BE2C (cell line): ENCODE data around the gene LRTM2.

ENCODE experiments used
- DNase-seq: peaks from one replicate; pipeline ENCODE4 v3.0.0-alpha.2; 2020
- H3K27me3 ChIP-seq: fragments of 250-450 bp; sonication (Bioruptor Pico); 2 replicates; pipeline ENCODE4 v1.5.1; 2020; ENCODE audit warnings: mild to moderate bottlenecking
- H3K36me3 ChIP-seq: fragments of 250-450 bp; sonication (Bioruptor Pico); 2 replicates; pipeline ENCODE4 v1.5.1; 2020; ENCODE audit warnings: mild to moderate bottlenecking
- H3K4me1 ChIP-seq: fragments of 250-450 bp; sonication (Bioruptor Pico); 2 replicates; pipeline ENCODE4 v1.5.1; 2020
- H3K4me3 ChIP-seq: 2 replicates; pipeline ENCODE4 v1.5.1; 2011; ENCODE audit warnings: low read depth, low read length
- H3K9me3 ChIP-seq: fragments of 250-450 bp; sonication (Bioruptor Pico); 2 replicates; pipeline ENCODE4 v1.5.1; 2020
- CTCF ChIP-seq: IDR thresholded peaks from 2 replicates; pipeline ENCODE4 v1.5.1; 2012; ENCODE audit warnings: mild to moderate bottlenecking, low read depth, low read length

LRTM2 gene

GRCh38 chr12:1805441-1806081 is 14.8 kb upstream of the LRTM2 start:
- TF ChIP-seq CTCF, result no peak
- H3K4me1 ChIP-seq, result peaks cover 7% of the 10 kb centered on the region
- no peaks in the 10 kb centered on the region for H3K27me3 ChIP-seq
- no peak overlapping the region for H3K4me3 ChIP-seq
- H3K9me3 ChIP-seq, result no peaks in the 10 kb centered on the region
- H3K36me3 ChIP-seq, result no peaks in the 10 kb centered on the region
- peak; percentile 7 for DNase-seq

GRCh38 chr12:1806301-1807086 is 13.9 kb upstream of the LRTM2 start:
- Histone ChIP-seq H3K27me3 (no peaks in the 10 kb centered on the region), H3K36me3 (no peaks in the 10 kb centered on the region), H3K4me1 (no peaks in the 10 kb centered on the region; the same call in 1 of the 2 replicates), H3K4me3 (no peak overlapping the region), H3K9me3 (no peaks in the 10 kb centered on the region)
- DNase-seq, result no peak
- TF ChIP-seq CTCF, result no peak

DNA sequence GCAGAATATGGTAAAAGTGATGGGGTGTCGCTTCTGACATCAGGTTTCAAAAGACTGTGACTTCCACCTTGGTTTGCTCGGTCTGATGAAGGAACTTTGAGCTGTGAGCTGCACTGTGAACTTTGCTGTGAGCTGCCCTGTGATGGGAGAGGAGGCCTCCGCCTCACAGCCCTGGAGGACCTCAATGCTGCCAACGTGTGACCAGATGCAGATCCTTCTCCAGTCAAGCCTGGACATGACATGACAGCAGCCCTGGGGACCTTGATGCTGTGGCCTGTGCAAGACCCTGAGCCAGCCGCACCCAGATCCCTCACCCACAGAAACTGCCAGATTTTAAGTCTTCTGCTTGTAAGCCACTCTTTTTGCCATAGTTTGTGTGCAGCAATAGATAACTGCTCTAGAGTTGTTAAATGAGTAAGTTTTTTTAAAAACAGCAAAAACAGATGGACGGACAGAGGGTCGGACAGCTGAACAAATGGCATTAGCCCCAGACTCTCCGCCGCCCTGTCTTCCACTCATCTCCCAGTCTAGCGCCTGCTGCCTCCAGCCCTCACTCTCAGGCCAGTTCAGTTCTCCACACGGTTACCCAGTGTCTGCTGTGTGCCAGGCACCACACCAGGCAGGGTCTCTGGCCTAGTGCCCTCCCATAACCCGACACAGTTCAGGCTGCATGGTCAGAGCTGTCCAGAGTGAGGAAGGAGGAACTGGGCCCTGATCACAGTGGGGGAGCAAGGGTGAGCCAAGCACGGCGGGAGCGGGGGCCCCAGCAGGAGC is 13.1 kb upstream of the LRTM2 start:
- Histone ChIP-seq H3K9me3 (no peaks in the 10 kb centered on the region), H3K36me3 (no peaks in the 10 kb centered on the region), H3K4me1 (no peaks in the 10 kb centered on the region; the same call in 1 of the 2 replicates), H3K4me3 (no peak overlapping the region), H3K27me3 (no peaks in the 10 kb centered on the region)
- no peak for TF ChIP-seq CTCF
- no peak for DNase-seq

DNA sequence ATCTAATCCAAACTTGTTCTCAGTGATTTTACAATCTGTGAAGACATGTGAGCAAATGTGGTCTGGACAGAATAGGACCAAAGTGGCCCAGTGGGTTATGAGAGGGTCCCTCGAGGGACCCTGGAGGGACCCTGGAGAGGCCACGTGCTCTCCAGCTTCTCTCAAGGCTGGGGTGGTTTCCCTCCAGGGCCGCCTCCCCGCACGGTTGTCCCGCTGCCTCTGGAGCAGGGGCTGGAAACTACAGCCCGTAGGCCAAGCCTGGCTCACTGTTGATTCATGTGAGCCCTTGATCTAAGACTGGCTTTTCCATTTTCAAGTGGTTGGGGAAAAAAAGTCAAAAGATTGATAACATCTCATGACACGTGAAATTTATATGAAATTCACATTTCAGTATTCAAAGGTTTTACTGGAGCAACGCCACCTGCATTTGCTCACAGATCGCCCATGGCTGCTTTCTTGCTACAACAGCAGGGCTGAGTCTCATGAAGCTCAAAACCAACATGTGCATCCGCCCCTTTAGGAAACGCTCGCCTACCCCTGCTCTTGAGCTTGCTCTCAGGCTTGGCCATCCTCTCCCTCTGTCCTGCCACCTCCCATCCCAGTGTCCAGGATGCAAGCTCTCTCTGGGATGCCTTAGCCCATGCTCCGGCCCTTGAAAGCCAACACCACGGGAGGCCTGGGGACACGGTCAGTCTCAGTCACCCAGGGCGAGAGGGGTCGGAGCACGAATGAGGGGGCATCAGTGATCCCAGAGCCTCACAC is 12.1 kb upstream of the LRTM2 start:
- no peak overlapping the region for H3K4me3 ChIP-seq
- no peaks in the 10 kb centered on the region for H3K27me3 ChIP-seq
- no peaks in the 10 kb centered on the region for H3K36me3 ChIP-seq
- H3K9me3 ChIP-seq, result no peaks in the 10 kb centered on the region
- DNase-seq, result no peak
- H3K4me1 ChIP-seq, result no peaks in the 10 kb centered on the region; the same call in 1 of the 2 replicates
- no peak for TF ChIP-seq CTCF

DNA sequence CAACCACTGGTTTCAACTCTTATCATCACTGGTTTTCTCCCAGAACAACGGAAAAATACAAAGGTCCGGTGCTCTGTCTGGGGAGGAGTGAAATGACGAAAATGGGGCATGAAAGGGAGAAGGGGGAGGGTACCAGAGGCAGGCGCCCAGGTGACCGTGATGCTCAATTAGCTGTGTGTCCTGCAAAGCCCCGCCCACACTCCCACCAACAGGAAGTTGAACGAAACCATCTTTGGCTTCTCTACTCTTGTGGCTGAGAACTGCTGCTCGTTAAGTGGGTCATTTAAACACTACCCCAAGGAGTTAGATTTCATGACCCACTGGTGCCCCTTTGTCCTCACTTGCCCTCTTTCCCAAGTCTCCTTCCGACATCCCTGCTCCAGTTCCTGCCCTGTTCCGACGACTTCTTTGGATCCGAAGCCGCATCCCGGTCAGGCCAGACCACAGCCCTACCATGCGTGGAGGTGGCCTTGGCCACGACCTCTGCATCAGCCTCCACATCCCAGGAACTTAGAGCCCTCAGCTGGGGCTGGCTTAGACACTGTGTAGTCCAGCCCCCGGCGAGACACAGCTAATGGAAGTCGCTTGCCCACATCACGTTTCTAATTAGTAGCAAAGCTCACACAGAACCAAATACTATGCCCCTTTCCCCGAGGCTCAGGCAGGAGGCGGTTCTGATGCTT is 11.4 kb upstream of the LRTM2 start:
- Histone ChIP-seq H3K36me3 (no peaks in the 10 kb centered on the region), H3K9me3 (no peaks in the 10 kb centered on the region), H3K4me1 (no peaks in the 10 kb centered on the region; the same call in 1 of the 2 replicates), H3K27me3 (no peaks in the 10 kb centered on the region), H3K4me3 (no peak overlapping the region)
- TF ChIP-seq CTCF, result no peak
- DNase-seq, result no peak
